Limb (tissue), 2 donors: ENCODE results near the gene FBRS.
A peak's percentile ranks its signal among the peaks of the same experiment; 100 is the strongest.
"Not testable (repeated sequence)": the region's sequence is repeated elsewhere in the genome, so short reads cannot be mapped to it uniquely, and the experiment has no call there.

ENCODE experiments used
- DNase-seq, 2 donors: peaks; one replicate each; pipeline ENCODE4 v3.0.0-alpha.2; 2016; ENCODE audit errors: extremely low spot score in 2 of 2

FBRS gene

DNA sequence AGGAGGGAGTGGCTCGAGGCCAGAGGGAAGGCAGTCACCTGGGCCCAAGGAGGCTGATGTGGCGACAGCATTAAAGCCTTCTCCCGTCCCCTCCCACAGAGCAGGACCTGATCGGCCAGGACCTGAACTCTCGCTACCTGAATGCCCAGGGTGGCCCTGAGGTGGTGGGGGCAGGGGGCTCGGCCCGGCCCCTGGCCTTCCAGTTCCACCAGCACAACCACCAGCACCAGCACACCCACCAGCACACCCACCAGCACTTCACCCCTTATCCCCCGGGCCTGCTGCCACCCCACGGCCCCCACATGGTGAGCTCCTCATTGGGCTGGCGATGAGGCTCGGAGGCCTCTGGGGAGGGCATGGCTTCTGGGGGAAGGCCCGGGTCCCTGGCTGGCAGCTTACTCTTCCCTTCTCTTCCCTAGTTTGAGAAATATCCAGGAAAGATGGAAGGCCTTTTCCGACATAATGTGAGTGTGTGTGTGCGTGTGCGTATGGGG is 6.4 kb downstream of the FBRS start:
- no peak for DNase-seq

DNA sequence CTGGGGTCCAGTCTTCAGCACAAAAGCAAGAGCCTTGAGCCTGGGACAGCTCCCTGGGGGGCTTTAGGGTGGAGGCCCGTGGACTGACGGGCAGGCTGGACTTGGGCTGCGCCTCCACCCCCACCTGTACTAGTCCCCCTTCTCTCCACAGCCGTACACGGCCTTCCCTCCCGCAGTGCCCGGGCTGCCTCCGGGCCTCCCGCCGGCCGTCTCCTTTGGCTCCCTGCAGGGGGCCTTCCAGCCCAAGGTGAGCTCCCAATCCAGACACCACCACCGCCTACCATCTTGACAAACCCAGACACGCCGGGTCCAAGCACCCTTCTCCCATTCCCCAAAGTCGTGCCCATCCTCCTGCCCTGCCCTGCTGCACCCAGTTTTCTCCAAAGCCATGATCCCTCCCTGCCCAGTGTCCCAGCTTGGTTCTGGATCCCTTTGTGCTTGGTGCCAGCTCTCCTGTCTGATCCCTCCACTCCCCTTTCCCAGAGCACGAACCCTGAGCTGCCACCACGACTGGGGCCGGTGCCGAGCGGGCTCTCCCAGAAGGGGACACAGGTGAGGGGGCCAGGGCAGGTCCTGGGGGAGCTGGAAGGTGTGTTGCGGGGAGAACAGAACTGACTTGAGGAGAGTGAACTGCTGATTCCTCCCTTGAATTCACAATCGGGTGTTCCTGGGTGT is 7.1 kb downstream of the FBRS start:
- no peak for DNase-seq

GRCh38 chr16:30665830-30666190 is 7.6 kb downstream of the FBRS start:
- no peak for DNase-seq

DNA sequence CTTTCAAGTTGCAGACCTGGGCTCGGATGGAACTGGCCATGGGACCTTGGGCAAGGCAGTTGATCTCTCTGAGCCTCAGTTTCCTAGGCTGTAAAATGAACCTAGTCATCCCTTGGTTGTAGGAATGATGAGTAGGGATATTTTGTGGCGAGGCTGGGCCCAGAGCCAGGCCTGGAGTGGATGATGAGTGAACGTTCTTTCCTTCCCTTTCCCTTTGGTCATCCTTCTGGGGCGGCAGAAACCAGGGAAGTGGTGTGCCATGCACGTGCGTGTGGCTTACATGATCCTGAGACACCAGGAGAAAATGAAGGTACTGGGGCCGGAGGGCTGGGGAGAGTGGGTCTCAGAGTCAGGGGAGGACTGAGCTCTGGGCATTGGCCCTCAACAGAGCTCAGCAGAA is 8.4 kb downstream of the FBRS start:
- no peak for DNase-seq

- DNase-seq: no peak
These were observed 9.2 kb downstream of the FBRS start for GRCh38 chr16:30667361-30667905.

GRCh38 chr16:30668393-30668792 is 10.2 kb downstream of the FBRS start:
- DNase-seq: no peak

- DNase-seq: no peak
These were observed 11.0 kb downstream of the FBRS start for GRCh38 chr16:30669026-30669902.

DNA sequence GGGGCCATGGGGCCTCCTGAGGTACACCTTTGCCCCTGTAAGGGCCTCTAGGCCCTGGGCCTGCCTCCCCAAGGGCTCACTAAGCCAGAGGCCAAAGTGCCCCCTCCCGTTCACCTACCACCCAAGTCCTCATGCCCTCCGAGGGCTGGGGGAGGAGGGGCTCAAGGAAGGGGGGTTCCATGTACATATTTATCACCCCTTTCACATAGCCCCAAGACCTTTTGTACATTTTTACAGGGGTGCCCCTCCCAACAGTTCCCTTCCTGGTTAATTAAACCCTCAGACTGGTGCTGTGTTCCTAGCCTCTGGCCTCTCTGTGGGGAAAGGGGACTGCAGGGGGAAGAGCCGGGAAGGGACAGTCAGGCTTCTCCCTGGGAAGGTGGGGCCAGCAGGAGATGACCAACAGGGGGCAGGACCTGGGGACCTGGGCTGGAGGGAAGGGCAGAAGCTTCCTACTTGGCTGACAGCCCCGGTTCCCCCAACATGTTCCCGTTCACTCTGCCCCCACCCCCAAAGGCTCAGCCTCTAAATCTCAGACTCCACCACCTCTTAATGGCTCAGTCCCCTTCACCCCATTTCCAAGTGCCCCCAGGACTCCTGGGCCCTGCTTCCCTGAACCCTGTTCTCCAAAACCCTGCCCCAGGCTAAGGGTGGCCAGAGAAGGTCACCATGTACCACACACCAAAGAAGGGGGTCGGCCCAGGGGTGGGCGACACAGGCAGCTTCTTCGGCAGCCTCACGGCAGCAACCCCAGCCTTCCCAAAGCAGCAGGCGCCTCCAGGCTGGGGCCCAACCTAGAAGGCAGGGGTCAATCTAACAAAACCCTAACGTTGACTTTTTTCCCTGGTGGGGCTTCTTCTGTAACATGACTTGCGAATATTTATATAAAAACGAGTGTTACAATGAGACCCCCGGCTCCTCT is 11.9 kb downstream of the FBRS start:
- DNase-seq: no peak

GRCh38 chr16:30675143-30675542 is 16.9 kb downstream of the FBRS start:
- DNase-seq: no peak

DNA sequence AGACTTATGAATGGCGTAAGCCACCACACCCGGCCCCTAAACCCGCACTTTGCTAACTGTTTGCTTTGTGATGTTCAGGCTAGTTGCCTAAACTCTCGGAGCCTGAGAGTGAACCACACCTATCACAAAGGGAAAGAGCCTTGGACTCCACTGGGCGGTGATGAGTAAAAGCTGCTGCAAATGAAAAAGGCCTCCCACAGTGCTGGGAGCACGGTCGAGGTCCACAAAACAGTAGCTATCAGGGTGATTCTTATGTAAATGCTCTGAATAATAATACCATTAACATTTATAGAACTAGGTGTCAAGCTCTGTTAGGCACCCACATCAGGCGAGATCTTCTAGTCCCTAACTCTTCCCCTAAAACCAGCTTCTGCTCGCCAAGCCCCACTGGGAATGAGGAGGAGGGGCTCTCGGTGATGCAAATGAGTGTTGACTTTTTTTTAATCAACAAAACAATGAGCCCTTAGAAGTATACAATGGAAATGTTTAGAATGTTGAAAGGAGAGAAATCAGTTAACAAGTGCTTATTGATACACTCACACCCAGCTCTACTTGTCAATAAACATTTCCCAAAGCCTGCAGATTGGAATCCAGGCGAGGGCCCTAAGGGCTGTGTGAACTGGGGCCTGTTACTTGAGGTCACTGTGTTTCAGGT is 19.8 kb downstream of the FBRS start:
- DNase-seq: no peak

GRCh38 chr16:30678586-30678970 is 20.3 kb downstream of the FBRS start:
- no peak for DNase-seq

GRCh38 chr16:30680326-30680725 is 22.1 kb downstream of the FBRS start:
- no peak for DNase-seq

DNA sequence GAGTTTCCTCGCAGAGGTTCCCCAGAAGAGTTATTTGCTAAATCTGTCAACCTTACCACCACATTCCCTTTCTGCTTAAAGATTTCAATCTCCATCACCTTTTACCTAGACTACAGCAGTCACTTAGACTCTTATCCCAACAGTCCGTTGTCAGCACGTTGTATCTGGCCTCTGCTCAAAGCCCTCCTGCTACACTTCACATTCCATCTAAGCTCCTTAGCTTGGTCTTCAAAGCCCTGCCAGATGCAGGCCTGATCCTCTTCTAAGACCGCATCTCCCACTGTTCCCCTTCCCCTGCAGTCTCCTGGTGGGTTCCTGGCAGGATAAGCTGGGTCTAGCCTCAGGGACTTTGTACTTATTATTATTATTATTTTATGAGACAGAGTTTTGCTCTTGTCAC is 30.5 kb downstream of the FBRS start:
- no peak for DNase-seq

DNA sequence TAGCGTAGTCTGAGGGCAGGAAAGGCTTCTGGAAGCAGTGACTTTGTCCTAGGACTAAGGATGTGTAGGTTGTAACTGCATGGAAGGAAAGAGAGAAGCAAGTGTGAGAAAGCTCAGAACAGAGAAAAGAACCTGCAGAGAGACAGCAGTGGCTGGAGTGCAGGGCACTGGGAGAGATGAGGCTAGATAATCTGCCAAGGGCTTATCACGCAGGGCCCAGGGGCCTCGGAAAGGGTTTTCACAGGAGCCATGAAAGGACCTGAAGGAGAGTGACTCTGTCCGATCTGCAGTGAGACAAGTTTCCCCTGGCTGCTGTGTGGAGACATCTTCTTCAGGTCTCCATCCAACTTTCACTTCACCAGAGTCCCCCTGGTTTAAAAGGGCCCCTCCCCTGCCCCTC is 33.7 kb downstream of the FBRS start:
- DNase-seq: no peak

GRCh38 chr16:30692396-30693064 is 34.3 kb downstream of the FBRS start:
- DNase-seq: no peak

DNA sequence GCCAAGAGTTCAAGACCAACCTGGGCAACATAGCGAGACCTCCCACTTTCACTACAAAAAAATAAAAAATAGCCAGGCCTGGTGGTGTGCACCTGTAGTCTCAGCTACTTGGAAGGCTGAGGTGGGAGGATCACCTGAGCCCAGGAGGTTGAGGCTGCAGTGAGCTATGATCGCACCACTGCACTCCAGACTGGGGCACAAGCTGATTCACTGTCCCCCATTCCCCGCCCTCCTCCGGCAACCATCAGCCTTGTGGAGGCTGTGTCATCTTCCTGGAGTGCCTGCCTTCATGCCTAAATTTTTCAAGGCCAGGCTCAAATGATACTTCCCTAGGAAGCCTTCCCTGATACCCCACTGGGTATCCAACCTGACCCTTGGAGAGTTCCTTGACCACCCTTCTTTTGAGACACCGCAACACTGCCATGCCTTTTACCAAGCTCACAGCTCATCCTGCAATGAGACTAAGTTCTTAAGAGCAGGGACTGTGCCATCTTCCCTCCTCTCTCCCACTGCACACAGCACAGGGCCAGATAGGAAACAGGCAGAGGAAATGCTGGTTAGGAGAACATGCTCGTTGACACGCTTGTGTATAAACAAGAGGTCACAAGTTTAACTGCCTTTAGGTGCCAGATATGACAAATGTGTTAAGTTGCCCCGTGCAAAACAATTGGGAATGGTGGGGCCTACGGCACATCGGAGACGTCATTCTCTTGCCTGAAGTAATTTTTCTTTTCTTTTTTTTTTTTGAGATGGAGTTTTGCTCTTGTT is 36.9 kb downstream of the FBRS start:
- no peak for DNase-seq

- not testable (repeated sequence) for DNase-seq
These were observed 38.4 kb downstream of the FBRS start for GRCh38 chr16:30696646-30697045.

DNA sequence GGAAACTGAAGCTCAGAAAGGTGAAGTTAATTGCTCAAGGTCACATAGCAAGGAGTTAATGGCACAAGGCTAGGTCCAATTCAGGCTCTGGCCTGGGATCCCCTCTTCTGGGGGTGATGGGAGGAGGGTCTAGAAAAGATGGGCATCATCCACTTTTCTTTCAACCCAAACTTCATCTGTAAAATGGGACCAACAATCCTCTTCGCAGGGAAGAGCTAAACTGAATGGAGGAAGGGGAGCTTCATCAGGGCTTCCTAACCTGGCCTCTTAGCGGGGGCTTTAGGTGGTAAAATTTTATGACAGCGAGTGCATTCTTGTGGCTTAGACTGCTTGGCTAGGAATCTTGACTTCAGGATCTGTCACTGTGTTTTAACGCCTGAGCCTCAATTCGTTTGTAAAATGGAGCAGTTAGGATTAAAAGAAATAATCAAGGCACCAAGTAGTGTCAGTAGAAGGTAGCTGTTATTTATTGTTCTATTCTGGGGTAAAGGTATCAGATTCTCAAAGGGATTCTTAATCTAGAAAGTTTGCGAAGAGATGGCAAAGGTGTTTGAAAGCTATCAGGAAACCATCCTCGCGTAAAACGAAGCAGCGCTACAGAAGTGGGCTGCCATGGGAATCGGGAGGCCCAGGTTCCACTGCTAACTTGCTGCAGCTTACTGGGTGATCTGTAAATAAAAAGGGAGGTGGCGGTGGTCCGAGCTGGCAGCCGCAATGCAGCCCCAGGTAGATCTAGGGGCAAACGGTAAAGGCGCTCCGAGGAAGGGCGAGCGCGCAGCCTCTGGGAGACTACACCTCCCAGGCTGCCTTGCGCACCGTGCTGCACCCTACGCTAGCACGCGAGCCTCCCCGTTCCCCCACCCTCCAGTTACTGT is 39.3 kb downstream of the FBRS start:
- DNase-seq: peak in 1 of 2 donors; percentile 2
